Type B pancreatic cell (in vitro differentiated cells): ENCODE data around the gene CRABP1. TPM values are rescaled to one million over a fixed set of nuclear protein-coding genes. Genes with fewer than 3 reads are reported as not detected.
A peak's percentile ranks its signal among the peaks of the same experiment; 100 is the strongest.

Experiments
- DNase-seq: peaks from one replicate; pipeline ENCODE4 v3.0.0; 2021; ENCODE audit warnings: mixed read lengths; ENCODE audit not compliant: unreplicated experiment; ENCODE audit errors: extremely low spot score
- H3K27ac Mint-ChIP-seq: 2 replicates; pipeline ENCODE4 v1.8.0; 2021; ENCODE audit warnings: mild to moderate bottlenecking, mixed read lengths
- H3K27me3 Mint-ChIP-seq: 2 replicates; pipeline ENCODE4 v1.8.0; 2021; ENCODE audit warnings: mixed read lengths
- H3K36me3 Mint-ChIP-seq: 2 replicates; pipeline ENCODE4 v1.8.0; 2021; ENCODE audit warnings: mixed read lengths
- H3K4me1 Mint-ChIP-seq: one replicate; pipeline ENCODE4 v1.8.0; 2021; ENCODE audit warnings: mixed read lengths; ENCODE audit not compliant: unreplicated experiment
- H3K4me3 Mint-ChIP-seq: 2 replicates; pipeline ENCODE4 v1.8.0; 2021; ENCODE audit warnings: mild to moderate bottlenecking, mixed read lengths
- H3K9me3 Mint-ChIP-seq: 2 replicates; pipeline ENCODE4 v1.8.0; 2021; ENCODE audit warnings: mixed read lengths
- CTCF ChIP-seq: fragments of 200-600 bp; sonication (generic); conservative IDR thresholded peaks from 2 replicates; pipeline ENCODE4 v1.5.0; 2021; ENCODE audit warnings: antibody characterized with exemption, mild to moderate bottlenecking
- total RNA-seq: library from RNA; stranded (reverse); gene quantifications from 2 replicates; pipeline ENCODE4 v1.2.1, GENCODE V29; 2021; ENCODE audit warnings: low replicate concordance

Gene CRABP1
- total RNA-seq, 1 donor from 2014 or later, result 685 TPM

GRCh38 chr15:78388865-78389264 lies 48.7 kb downstream of the CRABP1 start:
- DNase-seq, result no peak
- peaks cover 28% of the 10 kb centered on the region for H3K27me3 Mint-ChIP-seq
- no peak for TF ChIP-seq CTCF
- H3K9me3 Mint-ChIP-seq, result no peaks in the 10 kb centered on the region
- H3K36me3 Mint-ChIP-seq, result no peaks in the 10 kb centered on the region
- H3K4me1 Mint-ChIP-seq, result peaks cover 56% of the 10 kb centered on the region
- peak overlapping the region; percentile 31 for H3K4me3 Mint-ChIP-seq
- peak overlapping the region; percentile 59 for H3K27ac Mint-ChIP-seq

- no peak for TF ChIP-seq CTCF
- Mint-ChIP-seq H3K4me1 (peaks cover 60% of the 10 kb centered on the region), H3K27me3 (peaks cover 26% of the 10 kb centered on the region), H3K9me3 (no peaks in the 10 kb centered on the region), H3K36me3 (no peaks in the 10 kb centered on the region), H3K4me3 (peak overlapping the region; percentile 31), H3K27ac (peak overlapping the region; percentile 59)
- no peak for DNase-seq
Measured at GRCh38 chr15:78389322-78389721, 49.2 kb downstream of the CRABP1 start.

GRCh38 chr15:78389738-78390137 lies 49.6 kb downstream of the CRABP1 start:
- Mint-ChIP-seq H3K9me3 (no peaks in the 10 kb centered on the region), H3K27me3 (peaks cover 26% of the 10 kb centered on the region), H3K4me1 (peaks cover 61% of the 10 kb centered on the region), H3K27ac (no peak overlapping the region), H3K36me3 (no peaks in the 10 kb centered on the region), H3K4me3 (no peak overlapping the region)
- no peak for TF ChIP-seq CTCF
- DNase-seq, result no peak

GRCh38 chr15:78390242-78390641 lies 50.1 kb downstream of the CRABP1 start:
- Mint-ChIP-seq H3K36me3 (no peaks in the 10 kb centered on the region), H3K4me1 (peaks cover 61% of the 10 kb centered on the region), H3K9me3 (no peaks in the 10 kb centered on the region), H3K27ac (peak overlapping the region; percentile 40), H3K27me3 (peaks cover 21% of the 10 kb centered on the region), H3K4me3 (peak overlapping the region; percentile 51)
- no peak for TF ChIP-seq CTCF
- no peak for DNase-seq

- Mint-ChIP-seq H3K27ac (peak overlapping the region; percentile 40), H3K36me3 (no peaks in the 10 kb centered on the region), H3K4me3 (peak overlapping the region; percentile 60), H3K27me3 (peaks cover 16% of the 10 kb centered on the region), H3K4me1 (peaks cover 63% of the 10 kb centered on the region), H3K9me3 (no peaks in the 10 kb centered on the region)
- no peak for DNase-seq
- TF ChIP-seq CTCF, result no peak
Measured at GRCh38 chr15:78390826-78391225, 50.7 kb downstream of the CRABP1 start.

- H3K9me3 Mint-ChIP-seq, result no peaks in the 10 kb centered on the region
- no peak overlapping the region for H3K27ac Mint-ChIP-seq
- H3K4me1 Mint-ChIP-seq, result peaks cover 60% of the 10 kb centered on the region
- H3K4me3 Mint-ChIP-seq, result no peak overlapping the region
- peaks cover 9% of the 10 kb centered on the region for H3K27me3 Mint-ChIP-seq
- DNase-seq, result no peak
- TF ChIP-seq CTCF, result no peak
- H3K36me3 Mint-ChIP-seq, result no peaks in the 10 kb centered on the region
Measured at GRCh38 chr15:78391781-78392180, 51.6 kb downstream of the CRABP1 start.
